TTC549 (cell line): ENCODE results near the gene CGB8.
A peak's percentile ranks its signal among the peaks of the same experiment; 100 is the strongest.
"Not testable (repeated sequence)": the region's sequence is repeated elsewhere in the genome, so short reads cannot be mapped to it uniquely, and the experiment has no call there.

Experiments used
- FAIRE-seq: peaks from 2 replicates; lab custom pipeline; 2012; peaks lifted over from hg19 to GRCh38; lab: Jason Lieb, UNC

The CGB8 gene

GRCh38 chr19:49049011-49049410, at the start of gene CGB8:
Gene CGB8, minus strand, starts transcription at chr19:49049111. Its CDS starts 372 bp downstream, at chr19:49048739.
- FAIRE-seq = not testable (repeated sequence)

GRCh38 chr19:49097453-49098288, 48.8 kb upstream of the CGB8 start:
- FAIRE-seq = peak; percentile 88

- no peak for FAIRE-seq
These were observed 45.9 kb upstream of the CGB8 start for GRCh38 chr19:49094505-49095482.

GRCh38 chr19:49092686-49093085, 43.8 kb upstream of the CGB8 start:
- FAIRE-seq = no peak

GRCh38 chr19:49091391-49092038, 42.6 kb upstream of the CGB8 start:
- FAIRE-seq = no peak

GRCh38 chr19:49086296-49086695, 37.4 kb upstream of the CGB8 start:
- FAIRE-seq = no peak

- no peak for FAIRE-seq
These were observed 36.9 kb upstream of the CGB8 start for GRCh38 chr19:49085868-49086232.

- peak; percentile 77 for FAIRE-seq
These were observed 36.3 kb upstream of the CGB8 start, which contains the start of gene SNRNP70 for GRCh38 chr19:49085020-49085867. Gene SNRNP70, plus strand, starts transcription at chr19:49085451. Its CDS starts 964 bp downstream, at chr19:49086415.

- FAIRE-seq = no peak
These were observed 35.5 kb upstream of the CGB8 start for GRCh38 chr19:49084206-49085019.

GRCh38 chr19:49081273-49081672, 32.4 kb upstream of the CGB8 start:
- no peak for FAIRE-seq

- no peak for FAIRE-seq
These were observed 31.5 kb upstream of the CGB8 start for GRCh38 chr19:49080392-49080791.

GRCh38 chr19:49074869-49075268, 26.0 kb upstream of the CGB8 start:
- FAIRE-seq = not testable (repeated sequence)

GRCh38 chr19:49073514-49074378, 24.8 kb upstream of the CGB8 start:
- FAIRE-seq = no peak

- no peak for FAIRE-seq
These were observed 23.1 kb upstream of the CGB8 start for GRCh38 chr19:49071860-49072547.

- FAIRE-seq = no peak
These were observed 21.5 kb upstream of the CGB8 start for GRCh38 chr19:49070416-49070815.

- no peak for FAIRE-seq
These were observed 20.1 kb upstream of the CGB8 start for GRCh38 chr19:49069026-49069425.

- FAIRE-seq = no peak
These were observed 18.6 kb upstream of the CGB8 start for GRCh38 chr19:49067554-49067953.

- FAIRE-seq = no peak
These were observed 17.1 kb upstream of the CGB8 start for GRCh38 chr19:49065905-49066512.
